B cell (primary cell): Measurements from ENCODE around the gene TIMM8A.

Experiments
- EZH2 ChIP-seq: IDR thresholded peaks from 2 replicates; pipeline ENCODE4 v1.6.1; 2012; ENCODE audit warnings: borderline replicate concordance, low read depth, mild to moderate bottlenecking, moderate library complexity, low read length; ENCODE audit not compliant: insufficient read depth, poor library complexity, severe bottlenecking
- TF ChIP-seq, protein P1 (sequence below): fragments of 200-600 bp; IDR thresholded peaks from one replicate; pipeline ENCODE4 v1.8.0; 2022; ENCODE audit warnings: antibody characterized with exemption, mild to moderate bottlenecking

DNA sequence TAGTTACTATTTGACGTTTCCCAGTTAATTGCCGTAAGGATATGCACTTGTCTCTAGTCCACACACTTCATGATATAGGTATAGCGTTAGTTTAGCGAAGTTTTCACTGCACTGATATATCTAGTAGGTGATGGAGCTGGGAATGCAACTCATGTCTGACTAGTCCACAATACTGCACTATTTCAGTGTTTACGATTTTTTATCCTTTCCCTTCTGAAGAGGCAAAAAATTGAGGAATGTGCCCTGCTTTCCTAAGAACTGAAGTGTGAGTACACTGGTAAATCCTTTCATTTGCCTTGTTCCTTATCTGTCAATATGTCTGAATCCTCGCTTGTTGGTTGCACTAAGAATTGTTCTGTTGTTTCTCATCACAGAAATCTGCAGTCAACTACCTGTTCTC lies 43.3 kb upstream of the TIMM8A start:
- TF ChIP-seq, protein P1, sequence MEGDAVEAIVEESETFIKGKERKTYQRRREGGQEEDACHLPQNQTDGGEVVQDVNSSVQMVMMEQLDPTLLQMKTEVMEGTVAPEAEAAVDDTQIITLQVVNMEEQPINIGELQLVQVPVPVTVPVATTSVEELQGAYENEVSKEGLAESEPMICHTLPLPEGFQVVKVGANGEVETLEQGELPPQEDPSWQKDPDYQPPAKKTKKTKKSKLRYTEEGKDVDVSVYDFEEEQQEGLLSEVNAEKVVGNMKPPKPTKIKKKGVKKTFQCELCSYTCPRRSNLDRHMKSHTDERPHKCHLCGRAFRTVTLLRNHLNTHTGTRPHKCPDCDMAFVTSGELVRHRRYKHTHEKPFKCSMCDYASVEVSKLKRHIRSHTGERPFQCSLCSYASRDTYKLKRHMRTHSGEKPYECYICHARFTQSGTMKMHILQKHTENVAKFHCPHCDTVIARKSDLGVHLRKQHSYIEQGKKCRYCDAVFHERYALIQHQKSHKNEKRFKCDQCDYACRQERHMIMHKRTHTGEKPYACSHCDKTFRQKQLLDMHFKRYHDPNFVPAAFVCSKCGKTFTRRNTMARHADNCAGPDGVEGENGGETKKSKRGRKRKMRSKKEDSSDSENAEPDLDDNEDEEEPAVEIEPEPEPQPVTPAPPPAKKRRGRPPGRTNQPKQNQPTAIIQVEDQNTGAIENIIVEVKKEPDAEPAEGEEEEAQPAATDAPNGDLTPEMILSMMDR, result no peak
- no peak for TF ChIP-seq EZH2
